ENCODE data around the gene ZNF217.

Gene ZNF217

DNA sequence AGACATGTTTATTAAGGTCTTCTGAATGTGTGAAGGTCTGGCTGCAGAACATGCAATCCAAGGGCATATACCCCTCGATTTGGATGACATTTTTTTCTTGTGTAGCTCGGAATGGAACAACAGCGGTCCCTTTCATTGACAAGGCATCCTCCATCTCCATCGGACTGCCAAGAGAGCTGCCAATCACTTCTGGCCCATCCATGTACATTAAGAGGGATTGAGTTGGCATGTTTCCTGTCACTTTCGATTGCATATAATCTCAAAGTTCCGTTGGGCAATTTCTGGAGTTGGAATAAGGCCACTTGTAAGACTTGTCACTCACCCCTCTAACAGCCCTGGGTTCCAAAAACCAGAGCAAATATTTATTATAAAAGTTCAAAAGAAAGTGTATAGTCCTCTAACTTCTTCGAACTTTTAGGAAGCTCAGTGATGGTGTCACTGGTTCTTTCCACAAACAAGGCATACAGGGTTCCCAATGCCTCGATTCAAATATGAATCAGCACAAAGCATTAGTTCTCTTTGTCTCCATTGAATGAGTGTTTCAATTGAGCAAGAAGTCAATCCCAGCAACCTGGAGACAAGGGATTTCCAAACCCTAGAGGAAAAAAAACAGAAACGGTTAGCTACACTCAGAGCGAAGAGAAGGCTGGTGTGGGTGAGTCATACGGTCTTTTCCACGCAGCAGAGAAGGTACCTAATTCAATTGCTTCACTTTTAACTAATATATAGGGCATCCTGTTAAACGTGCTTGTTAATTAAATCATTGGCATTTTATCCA is 10.9 kb downstream of the ZNF217 start:
- no peak for DNase-seq (ENCODE audit: low read depth)
- TF ChIP-seq, protein P1, sequence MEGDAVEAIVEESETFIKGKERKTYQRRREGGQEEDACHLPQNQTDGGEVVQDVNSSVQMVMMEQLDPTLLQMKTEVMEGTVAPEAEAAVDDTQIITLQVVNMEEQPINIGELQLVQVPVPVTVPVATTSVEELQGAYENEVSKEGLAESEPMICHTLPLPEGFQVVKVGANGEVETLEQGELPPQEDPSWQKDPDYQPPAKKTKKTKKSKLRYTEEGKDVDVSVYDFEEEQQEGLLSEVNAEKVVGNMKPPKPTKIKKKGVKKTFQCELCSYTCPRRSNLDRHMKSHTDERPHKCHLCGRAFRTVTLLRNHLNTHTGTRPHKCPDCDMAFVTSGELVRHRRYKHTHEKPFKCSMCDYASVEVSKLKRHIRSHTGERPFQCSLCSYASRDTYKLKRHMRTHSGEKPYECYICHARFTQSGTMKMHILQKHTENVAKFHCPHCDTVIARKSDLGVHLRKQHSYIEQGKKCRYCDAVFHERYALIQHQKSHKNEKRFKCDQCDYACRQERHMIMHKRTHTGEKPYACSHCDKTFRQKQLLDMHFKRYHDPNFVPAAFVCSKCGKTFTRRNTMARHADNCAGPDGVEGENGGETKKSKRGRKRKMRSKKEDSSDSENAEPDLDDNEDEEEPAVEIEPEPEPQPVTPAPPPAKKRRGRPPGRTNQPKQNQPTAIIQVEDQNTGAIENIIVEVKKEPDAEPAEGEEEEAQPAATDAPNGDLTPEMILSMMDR (IDR thresholded peaks at IDR 0.05; ENCODE audit: low read depth, low read length, missing control alignments): no peak
- peak overlapping the region; percentile 63 for H3K4me3 ChIP-seq (ENCODE audit: low read depth, low read length)

DNA sequence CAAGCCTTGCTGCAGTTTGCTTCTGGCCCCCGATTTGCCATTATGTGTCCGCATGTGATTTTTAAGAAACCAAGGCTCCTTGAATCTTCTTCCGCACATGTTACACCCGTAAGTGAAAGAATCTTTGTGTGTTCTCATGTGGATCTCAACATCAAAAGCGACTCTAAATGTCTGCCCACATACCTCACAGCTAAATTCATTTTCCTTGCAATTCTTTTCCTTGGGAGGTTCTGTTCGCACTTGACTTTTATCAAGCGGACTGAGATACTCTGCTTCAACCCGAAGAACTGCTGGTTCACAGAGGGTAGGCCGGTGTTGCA is 11.4 kb downstream of the ZNF217 start:
- TF ChIP-seq, protein P1 (IDR thresholded peaks at IDR 0.05; ENCODE audit: low read depth, low read length, missing control alignments): no peak
- DNase-seq (ENCODE audit: low read depth): no peak
- H3K4me3 ChIP-seq (ENCODE audit: low read depth, low read length): peak overlapping the region; percentile 63

DNA sequence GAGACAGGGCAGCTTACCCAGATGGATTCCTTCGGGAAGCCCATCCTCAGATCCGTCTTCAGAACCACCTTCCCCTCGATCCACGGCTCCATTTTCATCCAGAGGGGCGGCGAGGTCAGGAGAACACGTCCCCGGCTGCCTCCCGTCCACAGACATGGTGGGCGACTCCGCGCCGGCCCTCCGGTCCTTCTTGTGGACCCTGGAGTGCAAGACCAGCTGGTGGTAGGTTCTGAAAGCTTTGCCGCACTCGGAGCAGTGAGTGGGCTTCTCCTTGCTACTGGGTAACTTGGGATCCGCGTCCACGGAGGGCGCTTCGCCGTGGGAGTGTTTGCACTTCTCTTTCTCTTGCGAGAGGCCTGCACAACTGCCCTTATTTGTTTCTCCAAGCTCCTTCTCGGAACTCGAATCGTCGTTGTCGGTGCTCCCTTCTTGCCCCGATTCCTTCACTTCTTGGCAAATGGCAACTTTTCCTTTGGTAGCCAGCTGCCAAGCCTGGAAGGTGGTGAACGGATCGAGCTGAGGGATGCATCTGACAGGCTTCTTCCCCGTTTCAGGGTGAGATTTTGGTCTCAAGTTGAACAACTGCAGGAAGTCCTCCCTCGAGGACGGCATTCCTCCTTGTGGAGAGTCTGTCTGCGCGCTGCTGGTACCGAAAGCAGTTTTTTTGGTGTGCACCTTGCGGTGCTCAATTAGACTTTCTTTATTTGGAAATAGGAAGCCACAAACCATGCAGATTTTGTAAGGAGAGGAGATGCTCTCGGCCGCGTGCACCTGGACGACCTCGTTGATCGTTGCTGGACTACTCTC is 12.0 kb downstream of the ZNF217 start:
- H3K4me3 ChIP-seq (ENCODE audit: low read depth, low read length): peak overlapping the region; percentile 63
- TF ChIP-seq, protein P1 (IDR thresholded peaks at IDR 0.05; ENCODE audit: low read depth, low read length, missing control alignments): no peak
- DNase-seq (ENCODE audit: low read depth): peak; percentile 49

DNA sequence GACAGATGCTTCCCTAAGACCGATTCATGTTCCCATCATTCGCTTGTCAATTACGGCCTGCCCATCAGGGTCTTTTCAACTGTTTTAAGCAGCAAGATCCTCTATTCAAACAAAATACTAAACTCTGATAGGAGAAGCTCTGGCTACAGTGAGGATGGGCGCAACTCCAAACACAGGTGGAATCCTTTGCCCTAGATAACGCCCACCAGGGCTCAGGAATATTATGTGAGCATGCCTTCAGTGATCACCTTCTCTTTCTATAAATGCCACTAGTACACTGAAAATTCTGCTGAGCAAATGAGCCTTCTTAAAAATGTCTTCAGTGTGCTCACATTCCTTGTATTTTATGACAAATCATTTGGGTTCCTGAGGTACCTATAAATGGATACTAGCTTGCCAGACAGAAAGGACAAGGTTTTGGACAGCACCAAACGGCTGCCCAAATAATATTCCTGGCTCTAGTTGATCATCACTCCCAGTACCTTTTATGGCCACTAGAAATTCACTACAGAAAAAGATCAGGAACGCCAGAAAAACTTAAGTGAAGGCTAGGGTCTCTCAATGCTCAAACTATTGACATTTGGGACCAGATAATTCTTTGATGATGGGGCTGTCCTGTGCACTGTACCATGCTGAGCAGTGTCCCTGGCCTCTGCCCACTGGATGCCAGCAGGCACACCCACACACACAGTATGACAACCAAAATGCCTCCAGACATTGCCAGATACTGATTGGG is 13.1 kb downstream of the ZNF217 start:
- TF ChIP-seq, protein P1 (IDR thresholded peaks at IDR 0.05; ENCODE audit: low read depth, low read length, missing control alignments): peak; percentile 32
- peak overlapping the region; percentile 63 for H3K4me3 ChIP-seq (ENCODE audit: low read depth, low read length)
- DNase-seq (ENCODE audit: low read depth): no peak

DNA sequence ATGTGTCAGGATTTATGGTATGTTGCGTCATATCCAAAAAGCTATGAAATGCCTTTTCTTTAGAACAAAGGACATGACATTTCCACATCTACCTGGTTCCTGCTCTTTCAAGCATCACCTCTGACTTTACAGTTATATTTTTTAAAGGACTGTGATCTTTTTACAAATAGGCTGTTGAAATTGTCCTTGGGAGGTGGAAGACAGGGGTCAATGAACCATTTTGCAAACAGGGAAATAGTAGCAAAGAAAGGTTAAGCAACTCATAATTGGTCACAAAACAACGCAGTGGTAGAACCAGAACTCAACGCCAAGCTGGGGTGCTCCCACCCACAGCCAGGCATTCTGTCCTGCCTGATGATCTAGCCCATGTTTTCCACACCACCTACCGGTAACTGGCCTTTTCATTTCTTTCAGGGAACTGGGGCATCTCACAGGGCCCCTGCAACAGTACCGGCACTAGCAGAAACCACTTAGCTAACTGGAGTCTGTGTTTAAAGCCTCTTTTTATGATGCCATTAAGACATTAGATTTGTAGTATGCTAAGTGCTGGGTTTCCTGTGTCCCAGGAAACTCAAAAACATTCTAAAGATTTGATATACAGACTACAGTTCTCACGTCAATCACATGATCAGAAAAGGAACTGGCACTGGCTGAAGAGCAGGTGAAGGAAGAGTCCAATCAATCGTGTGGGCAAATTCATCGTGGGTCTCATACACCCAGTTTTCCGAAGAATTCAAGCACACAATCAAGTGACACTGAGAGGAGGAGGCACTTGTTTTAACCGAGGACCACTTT is 13.9 kb downstream of the ZNF217 start:
- TF ChIP-seq, protein P1 (IDR thresholded peaks at IDR 0.05; ENCODE audit: low read depth, low read length, missing control alignments): peak; percentile 7
- DNase-seq (ENCODE audit: low read depth): no peak
- H3K4me3 ChIP-seq (ENCODE audit: low read depth, low read length): peak overlapping the region; percentile 63

DNA sequence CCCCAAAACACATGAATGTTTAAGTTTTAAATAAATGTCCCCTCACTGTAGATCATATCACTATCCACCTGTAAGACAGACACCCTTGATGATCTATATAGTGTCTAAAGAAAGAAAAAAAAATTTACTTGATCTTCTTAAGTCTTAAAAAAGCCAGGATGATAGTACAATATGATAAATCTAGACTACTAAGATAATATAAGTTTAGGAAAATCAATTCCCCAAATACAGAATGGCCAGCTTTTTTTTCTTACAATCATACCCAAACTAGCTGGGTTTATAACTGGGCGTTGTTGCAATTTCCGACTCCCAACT is 14.4 kb downstream of the ZNF217 start:
- peak overlapping the region; percentile 63 for H3K4me3 ChIP-seq (ENCODE audit: low read depth, low read length)
- DNase-seq (ENCODE audit: low read depth): no peak
- TF ChIP-seq, protein P1 (IDR thresholded peaks at IDR 0.05; ENCODE audit: low read depth, low read length, missing control alignments): no peak
